GM19023 (cell line): Measurements from ENCODE around the gene DCDC2.
"Not testable (repeated sequence)": the region's sequence is repeated elsewhere in the genome, so short reads cannot be mapped to it uniquely, and the experiment has no call there.

Experiments used
- ATAC-seq: cut with Tn5 transposase; IDR thresholded peaks from one replicate; pipeline ENCODE4 v1.9.1; 2021; ENCODE audit warnings: mild to moderate bottlenecking, moderate library complexity; ENCODE audit not compliant: unreplicated experiment

Gene DCDC2

GRCh38 chr6:24273096-24273870 is 84.6 kb downstream of the DCDC2 start:
- ATAC-seq: no peak

GRCh38 chr6:24272553-24272952 is 85.3 kb downstream of the DCDC2 start:
- no peak for ATAC-seq

GRCh38 chr6:24272148-24272547 is 85.7 kb downstream of the DCDC2 start:
- ATAC-seq: no peak

GRCh38 chr6:24270011-24270410 is 87.8 kb downstream of the DCDC2 start:
- no peak for ATAC-seq

GRCh38 chr6:24258214-24258613 is 99.6 kb downstream of the DCDC2 start:
- ATAC-seq: not testable (repeated sequence)

DNA sequence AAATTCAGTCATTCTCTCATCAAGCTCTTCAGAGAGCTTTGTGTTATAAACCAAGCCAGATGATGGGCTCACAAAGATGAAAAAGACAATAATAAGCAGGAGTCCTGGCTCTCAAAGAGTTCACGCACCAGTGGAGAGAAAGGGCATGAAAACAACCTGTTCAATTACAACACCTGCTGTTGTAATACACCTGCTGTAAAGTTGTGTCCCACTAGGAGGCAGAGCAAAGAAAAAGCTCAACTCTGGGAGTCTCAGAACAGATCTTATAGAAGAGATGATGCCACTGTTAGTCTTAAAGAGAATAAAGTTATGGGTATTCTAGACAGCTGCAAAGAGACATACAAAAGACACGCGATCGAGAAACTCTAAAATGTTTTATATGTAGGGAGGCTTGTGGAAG is 100.6 kb downstream of the DCDC2 start:
- ATAC-seq: no peak

DNA sequence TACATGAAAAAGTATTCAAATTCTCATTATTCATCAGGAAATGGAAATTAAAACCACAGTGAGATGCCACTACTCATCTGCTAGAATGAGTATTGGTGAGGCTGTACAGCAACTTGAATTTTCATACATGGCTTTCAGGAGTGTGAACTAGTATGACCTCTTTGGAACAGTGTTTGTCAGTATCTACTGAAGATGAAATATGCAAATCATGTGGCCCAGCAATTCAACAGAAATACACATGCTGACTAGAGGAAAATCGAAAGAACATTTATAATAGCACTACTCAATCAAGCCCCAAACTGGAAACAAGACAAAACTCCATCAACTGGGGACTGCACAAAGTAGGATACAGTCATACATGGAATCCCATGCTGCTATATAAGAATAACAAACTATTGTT is 102.2 kb downstream of the DCDC2 start:
- peak; percentile 95 for ATAC-seq

- no peak for ATAC-seq
These were observed 104.5 kb downstream of the DCDC2 start for GRCh38 chr6:24253360-24253759.

DNA sequence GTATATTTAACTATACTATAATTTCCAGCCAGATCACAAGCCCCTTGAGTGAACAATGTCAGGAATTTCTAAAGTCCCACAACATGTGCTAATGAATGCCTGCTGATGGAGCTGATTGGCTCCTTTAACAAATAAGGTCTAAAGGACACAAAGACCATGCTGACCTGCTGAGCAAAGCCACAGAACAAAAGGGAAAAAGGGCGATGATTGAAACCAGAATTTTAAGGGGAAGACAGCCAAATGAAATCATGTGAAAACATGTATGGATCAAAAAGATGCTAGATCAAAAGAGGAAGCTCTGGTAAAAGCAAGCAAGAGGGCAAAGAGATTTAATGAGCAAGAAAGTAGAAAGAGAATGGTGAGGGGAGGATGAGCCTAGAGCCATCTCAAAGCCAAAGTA is 105.6 kb downstream of the DCDC2 start:
- ATAC-seq: no peak

GRCh38 chr6:24251339-24251738 is 106.5 kb downstream of the DCDC2 start:
- no peak for ATAC-seq

- ATAC-seq: no peak
These were observed 107.9 kb downstream of the DCDC2 start for GRCh38 chr6:24249926-24250325.

GRCh38 chr6:24245275-24245674 is 112.6 kb downstream of the DCDC2 start:
- no peak for ATAC-seq

GRCh38 chr6:24242924-24243323 is 114.9 kb downstream of the DCDC2 start:
- ATAC-seq: no peak

GRCh38 chr6:24241779-24242178 is 116.1 kb downstream of the DCDC2 start:
- ATAC-seq: not testable (repeated sequence)

GRCh38 chr6:24240943-24241342 is 116.9 kb downstream of the DCDC2 start:
- no peak for ATAC-seq

DNA sequence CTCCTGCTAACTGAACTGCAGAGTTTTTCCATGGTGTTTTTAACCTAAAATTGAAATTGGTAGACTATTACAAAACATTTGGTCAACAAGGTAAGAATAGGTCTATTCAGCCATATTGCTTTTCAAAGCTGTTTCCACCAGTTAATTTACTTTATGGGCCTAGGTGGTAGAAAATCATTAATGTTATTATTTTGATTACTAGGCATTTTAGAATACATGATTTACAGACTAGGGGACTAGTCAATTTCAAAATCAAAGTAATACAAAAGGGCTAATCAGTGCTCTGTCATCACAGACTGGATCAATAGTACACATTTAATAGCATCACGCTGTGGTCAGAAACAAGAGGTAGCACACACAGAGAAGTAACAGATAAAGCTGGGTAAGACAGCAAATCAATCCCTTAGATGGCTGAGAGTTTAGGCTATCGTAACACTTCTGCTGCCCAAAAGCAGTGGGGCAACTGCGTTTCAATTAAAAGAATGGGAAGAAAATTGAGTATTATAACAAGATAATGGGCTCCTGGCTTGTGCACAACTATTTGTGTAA is 117.4 kb downstream of the DCDC2 start:
- no peak for ATAC-seq

DNA sequence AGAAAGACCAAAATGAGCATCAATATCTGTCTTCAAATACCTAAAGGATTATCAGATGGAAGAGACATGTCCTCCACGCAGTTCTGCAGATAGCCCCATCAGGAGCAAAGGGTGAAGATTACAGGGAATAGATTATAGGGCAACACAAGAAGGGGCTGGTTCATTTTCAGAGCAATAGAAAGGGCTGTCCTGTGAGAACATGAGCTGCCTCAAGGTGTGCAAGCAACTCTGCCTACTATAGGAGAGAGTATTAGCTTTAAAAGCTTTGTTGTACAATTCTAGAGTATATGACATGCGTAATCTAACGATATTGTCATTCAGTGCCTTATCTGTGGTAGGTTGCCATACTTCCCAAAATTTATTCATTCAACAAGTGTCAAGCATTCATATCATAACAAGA is 119.2 kb downstream of the DCDC2 start:
- ATAC-seq: no peak

GRCh38 chr6:24236779-24237178 is 121.1 kb downstream of the DCDC2 start:
- not testable (repeated sequence) for ATAC-seq

- ATAC-seq: no peak
These were observed 123.9 kb downstream of the DCDC2 start for GRCh38 chr6:24233813-24234442.

GRCh38 chr6:24231438-24231977 is 126.4 kb downstream of the DCDC2 start:
- ATAC-seq: no peak

GRCh38 chr6:24229696-24230405 is 128.0 kb downstream of the DCDC2 start:
- ATAC-seq: no peak
